ENCODE data around the gene GCFC2.

GCFC2 gene

GRCh38 chr2:75612862-75613243 is 97.9 kb downstream of the GCFC2 start:
- TF ChIP-seq JUND (IDR thresholded peaks at IDR 0.05; ENCODE audit: low read depth): no peak
- DNase-seq (ENCODE audit: low read depth in 1 of 2, low spot score in 1 of 2): no peak
- in situ Hi-C loops (cut with HindIII; ENCODE audit: low pct_unique_long_range_greater_than_20kb, low sequenced_read_pairs): no loop called here
